Stomach (tissue), 4 donors: ENCODE data around the gene EIF3K.

Experiments used
- EP300 ChIP-seq: sonication (generic); formaldehyde crosslinking; IDR thresholded peaks from one replicate; pipeline ENCODE4 v1.6.1; 2017; ENCODE audit warnings: antibody characterized with exemption
- TF ChIP-seq, protein P1 (sequence below), 7 experiments: fragments of 450-650 bp in 4 of 7; fragments of 200-600 bp in 3 of 7; sonication (generic) in 3 of 7; IDR thresholded peaks; one replicate each; pipeline ENCODE4 v1.5.1; 2016 to 2019; ENCODE audit warnings: antibody characterized with exemption in 7 of 7, control low read depth in 2 of 7, mild to moderate bottlenecking in 1 of 7

DNA sequence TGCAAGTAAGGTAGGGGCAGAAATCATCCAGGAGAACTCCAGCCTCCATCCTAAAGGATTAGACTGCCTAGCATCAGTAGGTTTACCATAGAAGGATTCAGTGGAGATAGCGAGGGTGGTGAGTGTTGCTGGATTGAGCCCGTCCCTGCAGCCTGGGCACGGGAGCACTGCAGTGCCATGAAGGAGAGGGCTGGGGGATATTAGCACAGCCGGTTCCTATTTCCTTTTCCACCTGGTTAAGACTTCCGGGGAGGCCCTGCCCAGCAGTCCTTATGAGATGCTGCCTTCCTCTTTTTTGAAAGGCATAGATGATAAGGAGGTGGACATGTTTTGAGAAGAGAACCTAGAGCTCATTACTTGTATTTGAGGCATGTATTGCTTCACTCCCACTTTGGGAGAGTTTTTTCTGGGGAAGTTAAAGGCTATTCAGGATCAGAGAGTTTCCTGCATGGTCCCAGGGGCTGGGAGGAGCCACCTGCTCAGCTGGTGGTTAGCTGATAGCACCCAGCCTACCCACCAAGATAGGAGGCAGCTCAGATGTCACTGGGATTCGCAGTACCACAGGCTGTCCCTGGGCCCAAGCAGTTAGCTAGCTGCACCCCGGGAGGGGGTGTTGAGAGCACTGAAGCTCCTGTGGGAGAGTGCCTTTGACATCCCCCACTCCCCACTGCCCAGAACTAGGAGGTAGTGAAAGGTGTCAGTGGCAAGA is 45.7 kb downstream of the EIF3K start:
- TF ChIP-seq, protein P1, sequence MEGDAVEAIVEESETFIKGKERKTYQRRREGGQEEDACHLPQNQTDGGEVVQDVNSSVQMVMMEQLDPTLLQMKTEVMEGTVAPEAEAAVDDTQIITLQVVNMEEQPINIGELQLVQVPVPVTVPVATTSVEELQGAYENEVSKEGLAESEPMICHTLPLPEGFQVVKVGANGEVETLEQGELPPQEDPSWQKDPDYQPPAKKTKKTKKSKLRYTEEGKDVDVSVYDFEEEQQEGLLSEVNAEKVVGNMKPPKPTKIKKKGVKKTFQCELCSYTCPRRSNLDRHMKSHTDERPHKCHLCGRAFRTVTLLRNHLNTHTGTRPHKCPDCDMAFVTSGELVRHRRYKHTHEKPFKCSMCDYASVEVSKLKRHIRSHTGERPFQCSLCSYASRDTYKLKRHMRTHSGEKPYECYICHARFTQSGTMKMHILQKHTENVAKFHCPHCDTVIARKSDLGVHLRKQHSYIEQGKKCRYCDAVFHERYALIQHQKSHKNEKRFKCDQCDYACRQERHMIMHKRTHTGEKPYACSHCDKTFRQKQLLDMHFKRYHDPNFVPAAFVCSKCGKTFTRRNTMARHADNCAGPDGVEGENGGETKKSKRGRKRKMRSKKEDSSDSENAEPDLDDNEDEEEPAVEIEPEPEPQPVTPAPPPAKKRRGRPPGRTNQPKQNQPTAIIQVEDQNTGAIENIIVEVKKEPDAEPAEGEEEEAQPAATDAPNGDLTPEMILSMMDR (IDR thresholded peaks at IDR 0.05), result no peak
- no peak for TF ChIP-seq EP300
